T follicular helper cell (primary cell): ENCODE measurements around the gene TNS3.

Experiments used
- DNase-seq: peaks from one replicate; pipeline ENCODE4 v3.0.0-alpha.2; 2020; ENCODE audit warnings: low read depth

TNS3 gene

GRCh38 chr7:47540387-47541350 lies 41.2 kb downstream of the TNS3 start:
- no peak for DNase-seq

GRCh38 chr7:47540053-47540386 lies 41.9 kb downstream of the TNS3 start:
- DNase-seq: no peak

GRCh38 chr7:47539398-47540052 lies 42.4 kb downstream of the TNS3 start:
- no peak for DNase-seq

GRCh38 chr7:47538846-47539311 lies 43.0 kb downstream of the TNS3 start:
- no peak for DNase-seq

GRCh38 chr7:47537716-47538675 lies 43.9 kb downstream of the TNS3 start:
- DNase-seq: no peak

GRCh38 chr7:47536661-47537611 lies 45.0 kb downstream of the TNS3 start:
- no peak for DNase-seq

- no peak for DNase-seq
These were observed 45.9 kb downstream of the TNS3 start for GRCh38 chr7:47535704-47536628.

- DNase-seq: no peak
These were observed 46.7 kb downstream of the TNS3 start for GRCh38 chr7:47535035-47535703.

- no peak for DNase-seq
These were observed 47.4 kb downstream of the TNS3 start for GRCh38 chr7:47534322-47535034.

GRCh38 chr7:47531584-47532492 lies 50.1 kb downstream of the TNS3 start:
- DNase-seq: no peak

- no peak for DNase-seq
These were observed 51.9 kb downstream of the TNS3 start for GRCh38 chr7:47529826-47530555.

GRCh38 chr7:47529405-47529804 lies 52.5 kb downstream of the TNS3 start:
- no peak for DNase-seq

- DNase-seq: no peak
These were observed 53.4 kb downstream of the TNS3 start for GRCh38 chr7:47528471-47528870.

- no peak for DNase-seq
These were observed 55.4 kb downstream of the TNS3 start for GRCh38 chr7:47526466-47526865.

- DNase-seq: no peak
These were observed 56.8 kb downstream of the TNS3 start for GRCh38 chr7:47525066-47525623.

GRCh38 chr7:47523401-47523800 lies 58.5 kb downstream of the TNS3 start:
- DNase-seq: no peak
